Esophagus muscularis mucosa (tissue), 4 donors: ENCODE data around the gene SIK2. TPM values are rescaled to one million over a fixed set of nuclear protein-coding genes. Genes with fewer than 3 reads are reported as not detected.
A peak's percentile ranks its signal among the peaks of the same experiment; 100 is the strongest.

Experiments
- DNase-seq: peaks from one replicate; pipeline ENCODE4 v3.0.0-alpha.2; 2017; ENCODE audit errors: extremely low spot score
- H3K27ac ChIP-seq, 4 donors: fragments of 200-600 bp; sonication (generic); replicated peaks in 1 of 4; 1 replicate in 3 of 4; 2 replicates in 1 of 4; pipeline ENCODE4 v1.5.1; 2016 to 2019; ENCODE audit warnings: mild to moderate bottlenecking in 1 of 4
- H3K27me3 ChIP-seq, 4 donors: fragments of 200-600 bp; sonication (generic); one replicate each; pipeline versions ENCODE4 v1.5.1 to v1.6.0; 2016 to 2019
- H3K36me3 ChIP-seq, 4 donors: fragments of 200-600 bp; sonication (generic); one replicate each; pipeline ENCODE4 v1.5.1; 2016 to 2019
- H3K4me1 ChIP-seq, 4 donors: fragments of 200-600 bp; sonication (generic); one replicate each; pipeline ENCODE4 v1.5.1; 2016 to 2019
- H3K4me3 ChIP-seq, 4 donors: fragments of 200-600 bp; sonication (generic); 1 replicate in 2 of 4; 2 replicates in 2 of 4; pipeline ENCODE4 v1.5.1; 2016 to 2019; ENCODE audit warnings: mild to moderate bottlenecking in 4 of 4, moderate library complexity in 1 of 4
- H3K9me3 ChIP-seq, 4 donors: fragments of 200-600 bp; sonication (generic); 1 replicate in 3 of 4; 2 replicates in 1 of 4; pipeline ENCODE4 v1.5.1; 2016 to 2019
- EP300 ChIP-seq: sonication (generic); formaldehyde crosslinking; IDR thresholded peaks from one replicate; pipeline ENCODE4 v1.6.1; 2017; ENCODE audit warnings: antibody characterized with exemption
- POLR2A ChIP-seq: fragments of 450-650 bp; IDR thresholded peaks from one replicate; pipeline ENCODE4 v1.6.1; 2017; ENCODE audit warnings: antibody characterized with exemption, moderate library complexity, mild to moderate bottlenecking, low read depth
- POLR2AphosphoS5 ChIP-seq, 2 donors: sonication (generic); formaldehyde crosslinking; IDR thresholded peaks; one replicate each; pipeline ENCODE4 v1.6.1; 2017; ENCODE audit warnings: antibody characterized with exemption in 2 of 2
- WGBS: methylation state at CpG from one replicate; pipeline ENCODE4 v1.1.5; 2018; 5-methylcytosine and 5-hydroxymethylcytosine counted together
- intact Hi-C: fragments of 100-400 bp; cut with DNase I; formaldehyde crosslinking; loops from one replicate; pipeline ENCODE4 v1.15.1; 2023
- total RNA-seq, 4 donors: library from RNA; depleted of rRNA; stranded (reverse); fragments of >200 nt; gene quantifications; one replicate each; pipeline versions ENCODE4 v1.1.0 to v1.2.1, GENCODE V29; 2016
- TF ChIP-seq, protein P1 (sequence below), 3 experiments: fragments of 200-600 bp in 2 of 3; fragments of 450-650 bp in 1 of 3; sonication (generic) in 2 of 3; IDR thresholded peaks; one replicate each; pipeline ENCODE4 v1.5.1; 2017 to 2019; ENCODE audit warnings: antibody characterized with exemption in 3 of 3, mild to moderate bottlenecking in 2 of 3, moderate library complexity in 1 of 3

SIK2 gene
- total RNA-seq, 4 donors from 2014 or later = 14.5 to 22.1 (median 17.4) TPM

DNA sequence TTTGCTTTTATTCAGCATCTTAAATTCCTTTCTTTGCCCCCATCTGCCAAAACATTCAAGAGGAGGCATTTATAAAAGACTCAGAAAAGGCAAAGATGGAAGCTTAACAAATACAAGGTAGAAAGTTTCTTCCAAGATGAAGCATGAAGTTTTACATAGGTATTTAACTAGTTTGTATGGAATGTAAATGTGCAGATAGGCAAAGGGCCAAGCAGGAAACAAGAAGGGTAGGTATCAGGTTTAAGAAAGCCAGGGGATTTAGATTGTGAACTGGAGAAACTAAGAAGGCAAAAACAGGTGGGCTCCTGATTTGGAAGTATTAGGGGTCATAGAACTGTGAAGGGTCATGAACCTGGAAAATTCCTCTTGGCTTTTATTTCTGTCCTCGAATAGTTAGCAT lies 101.3 kb downstream of the SIK2 start:
- Histone ChIP-seq H3K9me3 (no peaks in the 10 kb centered on the region), H3K36me3 (peaks cover 0 to 56% (median 31%) of the 10 kb centered on the region in 4 donors), H3K27me3 (no peaks in the 10 kb centered on the region), H3K27ac (no peak overlapping the region), H3K4me1 (peaks cover 17 to 29% (median 23%) of the 10 kb centered on the region in 4 donors), H3K4me3 (no peak overlapping the region)
- WGBS = 91% methylated on average over 1 of the region's 1 CpG
- intact Hi-C loops = no loop called here
- no peak for TF ChIP-seq POLR2AphosphoS5 (IDR thresholded peaks at IDR 0.05)
- TF ChIP-seq EP300 = no peak
- TF ChIP-seq, protein P1, sequence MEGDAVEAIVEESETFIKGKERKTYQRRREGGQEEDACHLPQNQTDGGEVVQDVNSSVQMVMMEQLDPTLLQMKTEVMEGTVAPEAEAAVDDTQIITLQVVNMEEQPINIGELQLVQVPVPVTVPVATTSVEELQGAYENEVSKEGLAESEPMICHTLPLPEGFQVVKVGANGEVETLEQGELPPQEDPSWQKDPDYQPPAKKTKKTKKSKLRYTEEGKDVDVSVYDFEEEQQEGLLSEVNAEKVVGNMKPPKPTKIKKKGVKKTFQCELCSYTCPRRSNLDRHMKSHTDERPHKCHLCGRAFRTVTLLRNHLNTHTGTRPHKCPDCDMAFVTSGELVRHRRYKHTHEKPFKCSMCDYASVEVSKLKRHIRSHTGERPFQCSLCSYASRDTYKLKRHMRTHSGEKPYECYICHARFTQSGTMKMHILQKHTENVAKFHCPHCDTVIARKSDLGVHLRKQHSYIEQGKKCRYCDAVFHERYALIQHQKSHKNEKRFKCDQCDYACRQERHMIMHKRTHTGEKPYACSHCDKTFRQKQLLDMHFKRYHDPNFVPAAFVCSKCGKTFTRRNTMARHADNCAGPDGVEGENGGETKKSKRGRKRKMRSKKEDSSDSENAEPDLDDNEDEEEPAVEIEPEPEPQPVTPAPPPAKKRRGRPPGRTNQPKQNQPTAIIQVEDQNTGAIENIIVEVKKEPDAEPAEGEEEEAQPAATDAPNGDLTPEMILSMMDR (IDR thresholded peaks at IDR 0.05) = no peak
- no peak for TF ChIP-seq POLR2A
- no peak for DNase-seq

DNA sequence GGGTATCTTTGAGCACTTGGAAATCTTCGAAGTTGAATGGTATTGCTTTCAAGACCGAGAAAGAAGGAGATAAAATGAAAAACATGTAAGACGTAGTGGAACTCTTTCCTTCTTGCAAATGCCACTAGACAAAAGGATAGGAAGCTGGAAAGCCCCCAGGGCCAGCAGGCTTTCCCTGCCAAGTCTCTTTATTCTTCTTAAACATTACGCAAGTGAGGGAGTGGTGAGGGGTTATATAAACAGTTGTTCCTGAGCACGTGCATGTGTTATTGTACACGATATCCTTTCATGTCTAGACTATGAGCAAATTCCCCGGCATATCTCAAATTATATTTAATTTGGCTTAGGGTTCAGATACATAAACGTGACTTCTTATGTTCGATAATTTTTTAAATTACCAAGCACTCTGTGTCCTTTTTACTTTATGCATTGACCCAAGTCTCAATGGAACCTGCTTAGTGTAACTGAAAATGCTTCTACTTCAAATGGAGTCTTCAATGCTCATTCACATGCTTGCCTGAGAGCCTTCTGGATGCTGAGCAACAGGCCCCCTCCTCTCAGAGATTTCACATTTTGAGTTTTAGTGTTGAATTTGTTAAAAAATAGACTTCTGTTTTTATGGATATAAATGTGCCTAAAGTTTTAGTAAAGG lies 104.9 kb downstream of the SIK2 start:
- H3K9me3 ChIP-seq = no peaks in the 10 kb centered on the region
- peaks cover 12 to 22% (median 20%) of the 10 kb centered on the region in 4 donors for H3K4me1 ChIP-seq
- H3K27ac ChIP-seq = peak overlapping the region; percentile 43 to 64 (median 54)
- peaks cover 0 to 70% (median 39%) of the 10 kb centered on the region in 4 donors for H3K36me3 ChIP-seq
- no peaks in the 10 kb centered on the region for H3K27me3 ChIP-seq
- DNase-seq = no peak
- 28% methylated on average over 9 of the region's 9 CpGs for WGBS
- H3K4me3 ChIP-seq = peak overlapping the region in 1 of 4 donors; percentile 12
- TF ChIP-seq POLR2AphosphoS5 (IDR thresholded peaks at IDR 0.05) (peak; percentile 68 to 76), POLR2A (no peak), EP300 (no peak)
- TF ChIP-seq, protein P1 (IDR thresholded peaks at IDR 0.05) = no peak
- intact Hi-C loops = no loop called here

DNA sequence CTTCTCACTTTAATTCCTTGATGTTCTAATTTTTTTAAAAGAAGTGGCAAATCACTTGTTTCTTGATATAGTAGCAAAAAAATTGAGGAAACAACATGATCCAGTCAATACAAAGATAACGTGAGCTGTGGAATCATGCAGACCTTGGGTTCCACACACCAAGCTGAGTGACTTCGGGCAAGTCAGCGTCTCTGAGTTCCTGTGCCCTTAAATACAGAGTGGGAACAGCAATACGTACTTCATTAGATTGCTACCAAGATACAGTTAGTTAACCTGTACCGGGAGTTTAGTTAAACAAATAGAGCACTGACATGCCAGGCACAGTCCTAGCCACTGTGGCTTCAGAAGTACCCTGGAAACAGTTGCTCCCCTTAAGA lies 105.4 kb downstream of the SIK2 start:
- H3K27ac ChIP-seq = peak overlapping the region; percentile 6 to 64 (median 52)
- TF ChIP-seq, protein P1 (IDR thresholded peaks at IDR 0.05) = no peak

DNA sequence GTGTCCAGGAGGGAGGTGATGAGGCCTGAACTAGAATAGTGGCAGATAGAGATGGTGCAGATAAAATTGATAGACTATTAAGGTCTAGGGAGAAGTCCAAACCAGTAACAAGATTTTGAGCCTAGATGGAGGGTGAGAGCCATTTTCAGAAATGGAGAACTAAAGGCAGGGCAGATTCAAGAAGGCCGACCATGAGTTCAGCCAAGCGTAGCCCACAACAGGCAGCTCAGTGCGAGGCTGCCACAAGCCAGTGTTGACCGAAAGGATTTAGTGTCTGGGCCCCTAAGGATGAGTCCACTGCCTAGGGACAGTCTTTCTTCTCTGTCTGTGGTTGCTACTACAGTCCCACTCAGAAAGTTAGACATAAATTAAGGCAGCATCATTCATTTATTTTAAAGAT lies 112.3 kb downstream of the SIK2 start:
- Histone ChIP-seq H3K27me3 (no peaks in the 10 kb centered on the region), H3K9me3 (no peaks in the 10 kb centered on the region), H3K36me3 (peaks cover 0 to 62% (median 27%) of the 10 kb centered on the region in 4 donors), H3K4me3 (no peak overlapping the region), H3K4me1 (peaks cover 7 to 21% (median 19%) of the 10 kb centered on the region in 4 donors), H3K27ac (no peak overlapping the region)
- DNase-seq = no peak
- no peak for TF ChIP-seq EP300
- TF ChIP-seq POLR2AphosphoS5 (IDR thresholded peaks at IDR 0.05) = no peak
- TF ChIP-seq POLR2A = no peak
- TF ChIP-seq, protein P1 (IDR thresholded peaks at IDR 0.05) = no peak
- intact Hi-C loops = no loop called here
- 93% methylated on average over 4 of the region's 4 CpGs for WGBS

More for the DNA sequence above, 105.4 kb downstream of the SIK2 start:
- WGBS = 95% methylated on average over 5 of the region's 5 CpGs
- H3K4me3 ChIP-seq = no peak overlapping the region
- no peak for DNase-seq
- H3K9me3 ChIP-seq = no peaks in the 10 kb centered on the region
- intact Hi-C loops = no loop called here
- H3K27me3 ChIP-seq = no peaks in the 10 kb centered on the region
- H3K36me3 ChIP-seq = peaks cover 0 to 70% (median 41%) of the 10 kb centered on the region in 4 donors
- H3K4me1 ChIP-seq = peaks cover 12 to 22% (median 20%) of the 10 kb centered on the region in 4 donors
